Cardiac muscle cell (in vitro differentiated cells and primary cell): ENCODE measurements around the gene CRYGA. TPM values are rescaled to one million over a fixed set of nuclear protein-coding genes. Genes with fewer than 3 reads are reported as not detected.

Experiments
- DNase-seq, 2 donors: peaks; one replicate each; pipeline versions ENCODE4 v3.0.0 to v3.0.0-alpha.2; 2010 to 2017; ENCODE audit warnings: low read depth in 1 of 2, low spot score in 1 of 2
- H3K27ac ChIP-seq: fragments of 200-600 bp; sonication (generic); 2 replicates; pipeline ENCODE4 v1.5.1; 2016
- H3K27me3 ChIP-seq: fragments of 200-600 bp; sonication (generic); 2 replicates; pipeline ENCODE4 v1.6.0; 2016; ENCODE audit warnings: control low read depth
- H3K36me3 ChIP-seq: fragments of 200-600 bp; sonication (generic); 2 replicates; pipeline ENCODE4 v1.5.1; 2016; ENCODE audit warnings: control low read depth
- H3K4me1 ChIP-seq: fragments of 200-600 bp; sonication (generic); 2 replicates; pipeline ENCODE4 v1.8.1; 2017; ENCODE audit warnings: low read depth, mild to moderate bottlenecking, mixed run types
- H3K4me3 ChIP-seq: fragments of 200-600 bp; sonication (generic); 2 replicates; pipeline ENCODE4 v1.5.1; 2016; ENCODE audit warnings: mild to moderate bottlenecking
- H3K9me3 ChIP-seq: fragments of 200-600 bp; sonication (generic); 2 replicates; pipeline ENCODE4 v1.5.1; 2017; ENCODE audit warnings: low read depth, mild to moderate bottlenecking, control low read depth
- polyA plus RNA-seq: library from polyadenylated mRNA; unstranded; fragments of >200 nt; fragmentation: Nextera tagmentation; extraction: Ambion mirVana; gene quantifications from 2 replicates; pipeline ENCODE4 v1.2.1, GENCODE V29; 2016
- total RNA-seq: library from RNA; depleted of rRNA; stranded (reverse); fragments of >200 nt; gene quantifications from 2 replicates; pipeline ENCODE4 v1.2.3, GENCODE V29; 2016
- TF ChIP-seq, protein P1 (sequence below): IDR thresholded peaks from 2 replicates; pipeline ENCODE4 v1.5.1; 2012; ENCODE audit warnings: low read depth, mild to moderate bottlenecking, low read length

The CRYGA gene
- total and polyA plus RNA-seq, 2 experiments from 2014 or later = not detected

DNA sequence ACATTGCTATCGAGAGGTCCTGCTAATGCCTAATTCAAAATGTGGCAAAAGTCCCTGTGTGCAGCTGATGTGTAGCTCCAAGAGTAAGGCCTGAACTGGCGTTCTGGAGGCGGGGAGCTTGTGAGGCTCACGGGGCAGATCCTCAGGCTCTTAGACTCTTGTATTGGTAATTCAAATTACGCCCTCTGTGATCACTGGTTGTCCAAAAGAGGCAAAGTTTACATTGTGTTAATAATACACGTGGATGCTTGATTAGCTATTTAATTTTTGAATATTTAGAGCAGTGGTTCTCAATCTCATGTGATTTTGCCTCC lies 12.4 kb upstream of the CRYGA start:
- Histone ChIP-seq H3K4me3 (no peak overlapping the region), H3K36me3 (no peaks in the 10 kb centered on the region), H3K27ac (no peak overlapping the region), H3K27me3 (no peaks in the 10 kb centered on the region), H3K4me1 (no peaks in the 10 kb centered on the region), H3K9me3 (no peaks in the 10 kb centered on the region)
- DNase-seq = peak in 1 of 2 donors; percentile 16
- TF ChIP-seq, protein P1, sequence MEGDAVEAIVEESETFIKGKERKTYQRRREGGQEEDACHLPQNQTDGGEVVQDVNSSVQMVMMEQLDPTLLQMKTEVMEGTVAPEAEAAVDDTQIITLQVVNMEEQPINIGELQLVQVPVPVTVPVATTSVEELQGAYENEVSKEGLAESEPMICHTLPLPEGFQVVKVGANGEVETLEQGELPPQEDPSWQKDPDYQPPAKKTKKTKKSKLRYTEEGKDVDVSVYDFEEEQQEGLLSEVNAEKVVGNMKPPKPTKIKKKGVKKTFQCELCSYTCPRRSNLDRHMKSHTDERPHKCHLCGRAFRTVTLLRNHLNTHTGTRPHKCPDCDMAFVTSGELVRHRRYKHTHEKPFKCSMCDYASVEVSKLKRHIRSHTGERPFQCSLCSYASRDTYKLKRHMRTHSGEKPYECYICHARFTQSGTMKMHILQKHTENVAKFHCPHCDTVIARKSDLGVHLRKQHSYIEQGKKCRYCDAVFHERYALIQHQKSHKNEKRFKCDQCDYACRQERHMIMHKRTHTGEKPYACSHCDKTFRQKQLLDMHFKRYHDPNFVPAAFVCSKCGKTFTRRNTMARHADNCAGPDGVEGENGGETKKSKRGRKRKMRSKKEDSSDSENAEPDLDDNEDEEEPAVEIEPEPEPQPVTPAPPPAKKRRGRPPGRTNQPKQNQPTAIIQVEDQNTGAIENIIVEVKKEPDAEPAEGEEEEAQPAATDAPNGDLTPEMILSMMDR = no peak

DNA sequence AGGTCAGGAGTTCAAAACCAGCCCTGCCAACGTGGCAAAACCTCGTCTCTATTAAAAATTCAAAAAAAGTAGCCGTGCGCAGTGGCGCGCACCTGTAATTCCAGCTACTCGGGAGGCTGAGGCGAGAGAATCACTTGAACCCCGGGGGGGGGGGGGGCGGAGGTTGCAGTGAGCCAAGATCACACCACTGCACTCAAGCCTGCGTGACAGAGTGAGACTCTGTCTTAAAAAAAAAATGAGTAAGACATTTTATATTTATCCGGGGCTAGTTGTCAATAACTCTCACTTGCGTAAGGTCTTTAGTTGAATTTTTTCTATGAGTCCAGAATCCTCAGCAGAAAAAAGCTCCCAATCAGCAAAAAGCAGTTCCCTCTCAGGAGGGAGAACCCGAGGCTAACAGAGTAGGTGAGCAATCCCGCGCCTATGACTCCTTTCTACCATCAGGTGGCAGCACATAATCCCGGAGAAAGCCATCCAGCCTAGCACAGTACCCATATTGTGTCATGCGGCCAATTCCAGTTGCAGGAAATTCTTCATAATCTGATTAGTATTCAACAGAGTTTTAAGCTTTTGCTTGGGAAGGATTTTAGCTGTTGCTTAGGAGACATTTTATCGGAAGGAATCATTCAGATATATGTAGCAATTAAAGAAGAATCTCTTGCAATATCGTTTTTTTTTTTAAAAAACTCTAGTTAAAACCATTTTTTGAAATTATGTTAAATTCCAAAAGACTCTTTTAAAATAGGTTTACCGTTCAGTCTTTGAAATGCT lies 11.9 kb upstream of the CRYGA start:
- Histone ChIP-seq H3K27me3 (no peaks in the 10 kb centered on the region), H3K9me3 (no peaks in the 10 kb centered on the region), H3K36me3 (no peaks in the 10 kb centered on the region), H3K27ac (no peak overlapping the region), H3K4me1 (no peaks in the 10 kb centered on the region), H3K4me3 (no peak overlapping the region)
- TF ChIP-seq, protein P1 = peak; percentile 96
- DNase-seq = peak; percentile 83 to 91

DNA sequence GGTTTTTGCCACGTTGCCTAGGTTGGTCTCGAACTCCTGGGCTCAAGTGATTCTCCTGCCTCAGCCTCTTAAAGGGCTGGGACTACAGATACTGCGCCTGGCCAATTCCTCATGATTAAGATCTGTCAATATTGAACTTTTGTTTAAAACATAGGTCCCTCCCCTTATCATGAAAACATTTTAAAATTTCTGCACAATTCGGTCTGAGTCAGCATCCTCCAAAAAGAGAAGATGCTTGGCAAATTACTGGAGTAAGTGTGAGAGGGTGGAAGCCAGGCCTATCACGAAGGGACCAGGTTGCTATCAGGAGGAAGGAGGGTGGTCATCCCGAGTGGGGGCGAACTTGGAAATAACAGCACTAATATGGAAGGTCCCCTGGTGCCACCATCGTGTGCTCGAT lies 10.8 kb upstream of the CRYGA start:
- Histone ChIP-seq H3K4me1 (no peaks in the 10 kb centered on the region), H3K27ac (no peak overlapping the region), H3K36me3 (no peaks in the 10 kb centered on the region), H3K27me3 (no peaks in the 10 kb centered on the region), H3K4me3 (no peak overlapping the region), H3K9me3 (no peaks in the 10 kb centered on the region)
- no peak for DNase-seq
- TF ChIP-seq, protein P1 = no peak

DNA sequence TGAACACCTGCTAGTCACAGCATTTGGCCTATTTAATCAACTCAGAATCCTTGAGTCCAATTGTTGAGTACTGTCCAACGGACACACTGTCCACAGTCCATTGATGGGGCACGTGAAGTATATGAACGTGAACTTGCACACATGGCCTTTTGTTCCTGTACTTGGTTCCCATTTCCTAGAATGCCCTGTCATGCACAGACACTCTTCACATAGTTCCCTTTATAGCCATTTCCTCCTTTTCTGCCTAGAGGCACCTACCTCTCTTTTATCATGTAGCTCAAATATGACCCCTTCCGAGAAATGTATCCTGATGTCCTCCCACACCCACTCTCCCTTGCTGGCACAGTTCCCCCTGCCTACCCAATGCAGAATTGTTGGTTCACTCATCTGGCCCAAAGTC lies 8.7 kb upstream of the CRYGA start:
- no peaks in the 10 kb centered on the region for H3K27me3 ChIP-seq
- TF ChIP-seq, protein P1 = no peak
- H3K4me3 ChIP-seq = no peak overlapping the region
- no peak overlapping the region for H3K27ac ChIP-seq
- no peaks in the 10 kb centered on the region for H3K36me3 ChIP-seq
- DNase-seq = no peak
- no peaks in the 10 kb centered on the region for H3K9me3 ChIP-seq
- H3K4me1 ChIP-seq = no peaks in the 10 kb centered on the region

DNA sequence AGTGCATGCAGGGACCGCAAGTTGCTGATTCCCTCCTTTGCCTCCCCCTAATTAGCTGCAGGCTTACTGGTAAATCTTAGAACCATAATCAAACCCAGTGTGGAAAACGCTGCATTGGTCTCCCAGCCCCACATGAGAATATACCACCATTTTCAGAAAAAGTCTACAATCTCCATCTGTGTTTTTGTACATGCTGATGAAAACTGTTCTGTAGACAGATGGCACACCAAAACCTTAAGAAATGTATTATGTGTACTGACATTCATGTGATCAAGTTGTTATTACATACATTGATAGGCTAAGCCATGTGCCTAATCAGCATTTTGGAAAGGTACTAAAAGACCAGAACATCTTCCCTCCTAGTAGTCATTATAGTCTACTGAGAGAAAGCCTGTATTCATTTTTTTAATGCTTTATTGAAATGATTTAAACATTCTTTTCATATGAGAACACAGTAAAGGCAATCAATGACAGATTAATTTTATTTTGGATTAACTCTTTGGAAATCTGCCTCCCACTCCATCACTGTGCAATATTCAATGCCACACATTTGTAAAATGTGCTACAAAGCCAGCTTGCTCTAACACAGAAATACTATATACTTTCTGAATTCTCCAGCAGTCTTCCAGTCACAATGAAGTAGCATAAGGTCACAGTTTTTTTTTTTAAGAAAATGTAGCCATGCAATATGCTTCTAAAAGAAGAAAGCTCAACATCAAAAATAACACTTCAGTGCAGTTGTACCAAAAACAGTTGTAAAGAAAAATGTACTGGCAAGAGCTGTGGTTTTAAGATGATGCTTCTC lies 1.8 kb upstream of the CRYGA start:
- Histone ChIP-seq H3K4me3 (no peak overlapping the region), H3K36me3 (no peaks in the 10 kb centered on the region), H3K27me3 (no peaks in the 10 kb centered on the region), H3K4me1 (no peaks in the 10 kb centered on the region), H3K9me3 (no peaks in the 10 kb centered on the region), H3K27ac (no peak overlapping the region)
- TF ChIP-seq, protein P1 = no peak
- DNase-seq = no peak
